Smooth muscle cell (in vitro differentiated cells): ENCODE measurements around the gene MFSD1. TPM values are rescaled to one million over a fixed set of nuclear protein-coding genes. Genes with fewer than 3 reads are reported as not detected.

Experiments
- DNase-seq: peaks from one replicate; lab custom pipeline; 2025; ENCODE audit not compliant: unreplicated experiment; lab: John Stamatoyannopoulos, UW
- H2AFZ ChIP-seq: fragments of 200-600 bp; sonication (generic); 2 replicates; pipeline ENCODE4 v1.6.0; 2016; ENCODE audit warnings: antibody characterized with exemption, low read depth, mild to moderate bottlenecking
- H3F3A ChIP-seq: fragments of 200-600 bp; sonication (generic); 2 replicates; pipeline ENCODE4 v1.6.0; 2017; ENCODE audit warnings: antibody characterized with exemption, low read depth
- H3K27ac ChIP-seq: fragments of 200-600 bp; sonication (generic); 2 replicates; pipeline ENCODE4 v1.5.1; 2016; ENCODE audit warnings: low read depth, mild to moderate bottlenecking
- H3K27me3 ChIP-seq: fragments of 200-600 bp; sonication (generic); 2 replicates; pipeline ENCODE4 v1.6.1; 2016; ENCODE audit warnings: low read depth, mild to moderate bottlenecking
- H3K36me3 ChIP-seq: fragments of 200-600 bp; sonication (generic); 2 replicates; pipeline ENCODE4 v1.5.1; 2016; ENCODE audit warnings: low read depth
- H3K4me1 ChIP-seq: fragments of 200-600 bp; sonication (generic); 2 replicates; pipeline ENCODE4 v1.5.1; 2016; ENCODE audit warnings: low read depth
- H3K4me2 ChIP-seq: fragments of 200-600 bp; sonication (generic); 2 replicates; pipeline ENCODE4 v1.6.0; 2016; ENCODE audit warnings: mild to moderate bottlenecking
- H3K4me3 ChIP-seq: fragments of 200-600 bp; sonication (generic); 2 replicates; pipeline ENCODE4 v1.5.1; 2016; ENCODE audit warnings: mild to moderate bottlenecking
- H3K79me2 ChIP-seq: fragments of 200-600 bp; sonication (generic); 2 replicates; pipeline ENCODE4 v1.6.0; 2016; ENCODE audit warnings: low read depth, mild to moderate bottlenecking
- H3K9ac ChIP-seq: fragments of 200-600 bp; sonication (generic); 2 replicates; pipeline ENCODE4 v1.6.0; 2016; ENCODE audit warnings: low read depth
- H3K9me3 ChIP-seq: fragments of 200-600 bp; sonication (generic); replicated peaks from 2 replicates; pipeline ENCODE4 v1.5.1; 2016; ENCODE audit warnings: low read depth
- H4K20me1 ChIP-seq: fragments of 200-600 bp; sonication (generic); 2 replicates; pipeline ENCODE4 v1.6.0; 2016; ENCODE audit warnings: low read depth
- CTCF ChIP-seq: fragments of 200-600 bp; sonication (generic); IDR thresholded peaks from 2 replicates; pipeline ENCODE4 v1.5.1; 2017; ENCODE audit warnings: borderline replicate concordance, mild to moderate bottlenecking, antibody characterized with exemption; ENCODE audit not compliant: insufficient read depth, poor library complexity, severe bottlenecking
- WGBS: methylation state at CpG from one replicate; pipeline ENCODE4 v1.1.7; 2016; ENCODE audit warnings: low lambda C conversion rate; 5-methylcytosine and 5-hydroxymethylcytosine counted together
- polyA plus RNA-seq: library from polyadenylated mRNA; unstranded; fragments of >200 nt; fragmentation: Nextera tagmentation; extraction: Ambion mirVana; gene quantifications from 2 replicates; pipeline ENCODE4 v1.2.1, GENCODE V29; 2016
- total RNA-seq: library from RNA; depleted of rRNA; stranded (reverse); fragments of >200 nt; gene quantifications from 2 replicates; pipeline ENCODE4 v1.2.3, GENCODE V29; 2014

The MFSD1 gene
- total and polyA plus RNA-seq, 2 experiments from 2014 or later = 64.7 to 95.0 TPM

- Histone ChIP-seq H3K4me1 (no peaks in the 10 kb centered on the region), H3K79me2 (no peaks in the 10 kb centered on the region), H2AFZ (no peak overlapping the region), H3K9ac (no peak overlapping the region), H4K20me1 (no peaks in the 10 kb centered on the region), H3K9me3 (no peaks in the 10 kb centered on the region), H3K4me3 (no peak overlapping the region), H3K27ac (no peak overlapping the region), H3K36me3 (no peaks in the 10 kb centered on the region), H3F3A (no peaks in the 10 kb centered on the region), H3K4me2 (no peak overlapping the region), H3K27me3 (peaks cover 8% of the 10 kb centered on the region)
- peak; percentile 71 for TF ChIP-seq CTCF
- WGBS = 24% methylated on average over 5 of the region's 5 CpGs
- no peak for DNase-seq
Measured at GRCh38 chr3:158845765-158846350, 44.0 kb downstream of the MFSD1 start.

DNA sequence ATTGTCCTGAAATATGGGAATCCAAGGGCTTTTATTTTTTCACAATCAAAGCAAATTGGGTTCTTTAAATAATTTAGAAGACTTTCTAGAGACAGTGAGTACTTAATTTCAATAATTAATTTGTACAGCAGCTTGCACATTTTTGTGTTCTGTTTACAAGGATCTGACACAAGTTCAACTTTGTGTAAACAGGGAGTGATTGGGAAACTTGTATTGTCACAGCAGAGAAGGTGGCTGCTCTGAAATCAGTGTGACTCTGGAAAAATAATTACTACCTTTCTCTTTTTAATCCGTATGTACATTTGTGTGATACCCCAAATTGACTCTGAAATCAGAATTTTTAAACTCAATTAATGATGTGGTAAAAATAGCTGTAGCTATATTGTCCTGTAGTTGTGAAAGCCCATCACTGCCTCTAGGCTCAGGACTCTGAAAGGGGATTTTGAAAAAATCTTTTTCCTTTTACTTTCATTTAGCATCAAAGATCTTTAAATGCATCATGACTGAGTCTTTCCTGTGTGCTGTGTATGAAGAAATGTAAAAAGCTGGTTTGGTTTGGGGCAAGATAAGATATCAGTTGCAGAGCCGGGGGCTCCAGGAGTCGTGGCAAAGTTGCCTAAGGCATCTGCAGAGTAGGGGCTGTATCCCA is 45.1 kb downstream of the MFSD1 start:
- H3K9ac ChIP-seq = no peak overlapping the region
- H3K36me3 ChIP-seq = no peaks in the 10 kb centered on the region
- DNase-seq = no peak
- H3K4me2 ChIP-seq = no peak overlapping the region
- H3K27ac ChIP-seq = no peak overlapping the region
- no peaks in the 10 kb centered on the region for H4K20me1 ChIP-seq
- no peaks in the 10 kb centered on the region for H3K4me1 ChIP-seq
- no peak for TF ChIP-seq CTCF
- peaks cover 8% of the 10 kb centered on the region for H3K27me3 ChIP-seq
- no peaks in the 10 kb centered on the region for H3K79me2 ChIP-seq
- H3F3A ChIP-seq = no peaks in the 10 kb centered on the region
- no peak overlapping the region for H3K4me3 ChIP-seq
- 42% methylated on average over 3 of the region's 3 CpGs for WGBS
- H2AFZ ChIP-seq = no peak overlapping the region
- H3K9me3 ChIP-seq = no peaks in the 10 kb centered on the region

DNA sequence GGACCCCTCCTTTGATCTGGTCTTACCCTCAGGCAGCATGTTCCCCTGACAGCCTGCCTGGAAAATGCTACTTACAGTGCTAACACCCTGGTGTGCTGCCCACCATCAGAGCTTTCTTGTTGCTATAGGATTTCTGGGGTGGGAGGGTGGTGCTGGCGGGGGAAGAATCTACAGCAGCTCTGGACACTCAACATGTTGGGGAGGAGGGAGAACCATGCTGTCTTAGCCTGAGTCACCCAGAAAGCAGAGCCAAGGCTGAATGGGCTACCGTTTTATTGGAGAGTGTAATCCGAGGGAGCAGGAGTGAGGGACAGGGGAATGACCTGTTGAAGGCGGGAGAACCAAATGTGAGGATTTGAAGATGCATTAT is 45.6 kb downstream of the MFSD1 start:
- Histone ChIP-seq H2AFZ (no peak overlapping the region), H3K27ac (no peak overlapping the region), H3K4me1 (no peaks in the 10 kb centered on the region), H3K4me2 (no peak overlapping the region), H3K9ac (no peak overlapping the region), H4K20me1 (no peaks in the 10 kb centered on the region), H3K36me3 (no peaks in the 10 kb centered on the region), H3K27me3 (peaks cover 8% of the 10 kb centered on the region), H3K4me3 (no peak overlapping the region), H3K9me3 (no peaks in the 10 kb centered on the region), H3F3A (no peaks in the 10 kb centered on the region), H3K79me2 (no peaks in the 10 kb centered on the region)
- no peak for TF ChIP-seq CTCF
- no peak for DNase-seq
- WGBS = 64% methylated on average over 4 of the region's 4 CpGs

DNA sequence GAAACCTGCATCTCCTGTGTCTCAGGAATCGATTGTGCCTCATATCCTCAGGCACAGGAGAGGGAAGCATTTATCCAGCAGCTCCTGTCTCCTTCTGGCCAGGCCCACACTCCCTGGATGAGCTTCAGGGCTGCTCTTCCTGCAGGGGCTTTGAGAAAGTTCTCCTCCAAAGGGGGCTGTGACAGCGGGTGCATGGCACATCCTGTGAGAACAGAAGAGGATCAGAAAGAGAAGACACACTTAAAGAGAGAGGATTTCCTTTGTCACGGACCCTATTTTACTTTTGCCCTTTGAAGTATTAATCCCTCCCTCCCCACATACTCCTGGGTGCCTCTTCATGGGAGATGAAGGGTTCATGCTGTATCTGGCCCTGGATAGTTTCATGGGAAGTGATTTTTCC is 46.0 kb downstream of the MFSD1 start:
- H3K4me1 ChIP-seq = no peaks in the 10 kb centered on the region
- no peaks in the 10 kb centered on the region for H3F3A ChIP-seq
- H3K79me2 ChIP-seq = no peaks in the 10 kb centered on the region
- peaks cover 8% of the 10 kb centered on the region for H3K27me3 ChIP-seq
- H3K9ac ChIP-seq = no peak overlapping the region
- no peaks in the 10 kb centered on the region for H3K9me3 ChIP-seq
- H3K27ac ChIP-seq = no peak overlapping the region
- no peaks in the 10 kb centered on the region for H4K20me1 ChIP-seq
- DNase-seq = no peak
- H3K36me3 ChIP-seq = no peaks in the 10 kb centered on the region
- H3K4me3 ChIP-seq = no peak overlapping the region
- no peak overlapping the region for H2AFZ ChIP-seq
- WGBS = 58% methylated on average over 3 of the region's 3 CpGs
- H3K4me2 ChIP-seq = no peak overlapping the region
- no peak for TF ChIP-seq CTCF
